HEK293 (cell line): ENCODE data around the gene PELI3.
A peak's percentile ranks its signal among the peaks of the same experiment; 100 is the strongest.

Experiments
- CTCF ChIA-PET: fragments of 350-600 bp; formaldehyde crosslinking; extraction: SDS; loops from one replicate; lab custom pipeline; 2021; ENCODE audit warnings: antibody characterized with exemption; lab: Yijun Ruan, JAX
- POLR2A ChIA-PET: fragments of 300-600 bp; formaldehyde crosslinking; extraction: SDS; loops from one replicate; lab custom pipeline; 2020; ENCODE audit warnings: antibody characterized with exemption, inconsistent platforms; lab: Yijun Ruan, JAX
- H3K27ac ChIP-seq: fragments of 200-500 bp; sonication (Bioruptor generic); 2 replicates; pipeline ENCODE4 v1.5.1; 2014; ENCODE audit warnings: low read depth, low read length, control low read depth, inconsistent platforms; ENCODE audit errors: extremely low read depth
- H3K36me3 ChIP-seq, 2 experiments: fragments of 200-500 bp in 1 of 2; sonication (Bioruptor generic) in 1 of 2; 1 replicate in 1 of 2; 2 replicates in 1 of 2; pipeline ENCODE4 v1.5.1; 2014 to 2017; ENCODE audit warnings: inconsistent platforms in 2 of 2, low read length in 2 of 2; ENCODE audit not compliant: control insufficient read depth in 2 of 2, insufficient read depth in 1 of 2
- H3K4me1 ChIP-seq: fragments of 200-500 bp; sonication (Bioruptor generic); 2 replicates; pipeline ENCODE4 v1.5.1; 2014; ENCODE audit warnings: mild to moderate bottlenecking, low read length, inconsistent platforms; ENCODE audit not compliant: control insufficient read depth, insufficient read depth
- H3K4me3 ChIP-seq: 2 replicates; pipeline ENCODE4 v1.5.1; 2011; ENCODE audit warnings: low read depth, mild to moderate bottlenecking, control low read depth, low read length, moderate library complexity
- H3K9me3 ChIP-seq: fragments of 200-500 bp; sonication (Bioruptor generic); 2 replicates; pipeline ENCODE4 v1.5.1; 2014; ENCODE audit warnings: low read depth, low read length, inconsistent platforms; ENCODE audit not compliant: control insufficient read depth, insufficient read depth
- FEZF1 ChIP-seq: fragments of 450-650 bp; formaldehyde crosslinking; IDR thresholded peaks from 2 replicates; pipeline ENCODE4 v1.5.1; 2016; ENCODE audit warnings: missing biosample characterization, missing genetic modification characterization
- GLI4 ChIP-seq: fragments of 450-650 bp; formaldehyde crosslinking; IDR thresholded peaks from 2 replicates; pipeline ENCODE4 v1.5.1; 2016; ENCODE audit warnings: missing biosample characterization, missing genetic modification characterization
- GLIS1 ChIP-seq: fragments of 450-650 bp; formaldehyde crosslinking; IDR thresholded peaks from 2 replicates; pipeline ENCODE4 v1.5.1; 2016; ENCODE audit warnings: missing biosample characterization, missing genetic modification characterization
- GLIS2 ChIP-seq: fragments of 450-650 bp; formaldehyde crosslinking; IDR thresholded peaks from 2 replicates; pipeline ENCODE4 v1.5.1; 2016; ENCODE audit warnings: missing biosample characterization, missing genetic modification characterization
- KLF1 ChIP-seq: fragments of 450-650 bp; formaldehyde crosslinking; IDR thresholded peaks from 2 replicates; pipeline ENCODE4 v1.5.1; 2016; ENCODE audit warnings: missing biosample characterization, missing genetic modification characterization
- PATZ1 ChIP-seq: fragments of 450-650 bp; formaldehyde crosslinking; IDR thresholded peaks from 2 replicates; pipeline ENCODE4 v1.5.1; 2016; ENCODE audit warnings: missing biosample characterization, missing genetic modification characterization
- PBX3 ChIP-seq: sonication (generic); formaldehyde crosslinking; IDR thresholded peaks from 2 replicates; pipeline ENCODE4 v1.8.1; 2022; ENCODE audit warnings: mild to moderate bottlenecking, moderate library complexity, missing genetic modification reagents
- SP3 ChIP-seq: fragments of 450-650 bp; formaldehyde crosslinking; IDR thresholded peaks from 2 replicates; pipeline ENCODE4 v1.5.1; 2016; ENCODE audit warnings: missing biosample characterization, missing genetic modification characterization
- WT1 ChIP-seq: fragments of 450-650 bp; formaldehyde crosslinking; IDR thresholded peaks from 2 replicates; pipeline ENCODE4 v1.5.1; 2016; ENCODE audit warnings: missing biosample characterization, missing genetic modification characterization
- ZBTB17 ChIP-seq: fragments of 450-650 bp; formaldehyde crosslinking; IDR thresholded peaks from 2 replicates; pipeline ENCODE4 v1.5.1; 2016; ENCODE audit warnings: missing biosample characterization, missing genetic modification characterization
- ZBTB20 ChIP-seq: fragments of 450-650 bp; formaldehyde crosslinking; IDR thresholded peaks from 2 replicates; pipeline ENCODE4 v1.5.1; 2016; ENCODE audit warnings: missing biosample characterization, missing genetic modification characterization
- ZBTB48 ChIP-seq: fragments of 450-650 bp; formaldehyde crosslinking; IDR thresholded peaks from 2 replicates; pipeline ENCODE4 v1.5.1; 2016; ENCODE audit warnings: missing biosample characterization, missing genetic modification characterization
- ZBTB6 ChIP-seq: fragments of 450-650 bp; formaldehyde crosslinking; IDR thresholded peaks from 2 replicates; pipeline ENCODE4 v1.5.1; 2017; ENCODE audit warnings: missing biosample characterization, missing genetic modification characterization
- ZBTB7A ChIP-seq: fragments of 450-650 bp; formaldehyde crosslinking; IDR thresholded peaks from 2 replicates; pipeline ENCODE4 v1.5.1; 2016; ENCODE audit warnings: low read depth, missing biosample characterization, missing genetic modification characterization
- ZFP41 ChIP-seq: fragments of 450-650 bp; formaldehyde crosslinking; IDR thresholded peaks from 2 replicates; pipeline ENCODE4 v1.5.1; 2016; ENCODE audit warnings: missing biosample characterization, missing genetic modification characterization, borderline replicate concordance
- ZNF19 ChIP-seq: fragments of 450-650 bp; formaldehyde crosslinking; IDR thresholded peaks from 2 replicates; pipeline ENCODE4; 2016; ENCODE audit warnings: missing biosample characterization, missing genetic modification characterization, low read depth
- ZNF223 ChIP-seq: fragments of 450-650 bp; formaldehyde crosslinking; IDR thresholded peaks from 2 replicates; pipeline ENCODE4 v1.5.1; 2016; ENCODE audit warnings: missing biosample characterization, missing genetic modification characterization
- ZNF324 ChIP-seq: fragments of 450-650 bp; formaldehyde crosslinking; IDR thresholded peaks from 2 replicates; pipeline ENCODE4 v1.5.1; 2016; ENCODE audit warnings: missing biosample characterization, missing genetic modification characterization
- ZNF341 ChIP-seq: fragments of 450-650 bp; formaldehyde crosslinking; IDR thresholded peaks from 2 replicates; pipeline ENCODE4; 2016; ENCODE audit warnings: low read depth, missing biosample characterization, missing genetic modification characterization
- ZNF362 ChIP-seq: fragments of 450-650 bp; formaldehyde crosslinking; IDR thresholded peaks from 2 replicates; pipeline ENCODE4 v1.5.1; 2016; ENCODE audit warnings: missing biosample characterization, missing genetic modification characterization
- ZNF394 ChIP-seq: fragments of 450-650 bp; formaldehyde crosslinking; IDR thresholded peaks from 2 replicates; pipeline ENCODE4 v1.5.1; 2016; ENCODE audit warnings: missing biosample characterization, missing genetic modification characterization, mild to moderate bottlenecking, moderate library complexity, borderline replicate concordance
- ZNF513 ChIP-seq: fragments of 450-650 bp; IDR thresholded peaks from 2 replicates; pipeline ENCODE4 v1.5.1; 2018; ENCODE audit warnings: missing biosample characterization, missing genetic modification characterization
- ZNF561 ChIP-seq: fragments of 450-650 bp; IDR thresholded peaks from 2 replicates; pipeline ENCODE4 v1.5.1; 2018; ENCODE audit warnings: missing biosample characterization, missing genetic modification characterization, borderline replicate concordance
- ZNF571 ChIP-seq: fragments of 450-650 bp; formaldehyde crosslinking; IDR thresholded peaks from 2 replicates; pipeline ENCODE4 v1.5.0; 2017; ENCODE audit warnings: missing biosample characterization, missing genetic modification characterization

PELI3 gene

GRCh38 chr11:66466225-66467033 lies at the start of gene PELI3 (continued):
- TF ChIP-seq PATZ1 (peak; percentile 68; the same call in 1 of the 2 replicates), ZNF571 (tag by site-specific recombination) (no peak), ZNF513 (no peak), ZNF561 (tag by site-specific recombination) (no peak), PBX3 (CRISPR knock-in tag) (no peak), ZBTB20 (tag by site-specific recombination) (peak; percentile 76; the same call in 1 of the 2 replicates), GLIS1 (tag by site-specific recombination) (peak; percentile 72), SP3 (tag by site-specific recombination) (peak; percentile 92), ZNF341 (0 out of 2 replicates have a peak, but pooled peaks have one; percentile 23), GLIS2 (tag by site-specific recombination) (peak; percentile 95), ZBTB48 (tag by site-specific recombination) (peak; percentile 82; the same call in 1 of the 2 replicates), ZNF223 (tag by site-specific recombination) (no peak), KLF1 (tag by site-specific recombination) (peak; percentile 77), ZNF324 (tag by site-specific recombination) (no peak), ZBTB6 (tag by site-specific recombination) (no peak), WT1 (tag by site-specific recombination) (0 out of 2 replicates have a peak, but pooled peaks have one; percentile 8), GLI4 (tag by site-specific recombination) (no peak), ZNF19 (no peak), ZNF394 (tag by site-specific recombination) (no peak), ZBTB17 (tag by site-specific recombination) (no peak), ZBTB7A (no peak)

GRCh38 chr11:66417000-66417399 lies 49.7 kb upstream of the PELI3 start:
- ChIA-PET POLR2A (interaction anchor here (1.5 kb wide), 1 partner anchor 8 kb away, joined by 6 read pairs; no protein-coding TSS in a partner anchor), CTCF (interaction anchor here (0.6 to 4.0 kb wide), 7 partner anchors 9 to 1178 kb away, joined by 3 to 50 read pairs (median 5); partner anchors contain the start of gene MRPL11)
- Histone ChIP-seq H3K4me3 (no peak overlapping the region), H3K4me1 (no peaks in the 10 kb centered on the region), H3K36me3 (no peaks in the 10 kb centered on the region), H3K9me3 (no peaks in the 10 kb centered on the region), H3K27ac (no peak overlapping the region)
- no peak for TF ChIP-seq FEZF1 (tag by site-specific recombination)
- no peak for TF ChIP-seq ZFP41 (tag by site-specific recombination)
- no peak for TF ChIP-seq ZNF362 (tag by site-specific recombination)
